Sigmoid colon (tissue), 7 donors: ENCODE measurements around the gene AKR1B1. TPM values are rescaled to one million over a fixed set of nuclear protein-coding genes. Genes with fewer than 3 reads are reported as not detected.

Experiments used
- DNase-seq: peaks from one replicate; pipeline ENCODE4 v3.0.0-alpha.2; 2019
- H3K27ac ChIP-seq, 4 donors: fragments of 200-600 bp; sonication (generic); one replicate each; pipeline ENCODE4 v1.5.1; 2016 to 2019; ENCODE audit warnings: mild to moderate bottlenecking in 1 of 4
- H3K27me3 ChIP-seq, 3 donors: fragments of 200-600 bp; sonication (generic); one replicate each; pipeline ENCODE4 v1.5.1; 2019; ENCODE audit warnings: mild to moderate bottlenecking in 1 of 3
- H3K36me3 ChIP-seq, 4 donors: fragments of 200-600 bp; sonication (generic); one replicate each; pipeline ENCODE4 v1.5.1; 2016 to 2019
- H3K4me1 ChIP-seq, 4 donors: fragments of 200-600 bp; sonication (generic); one replicate each; pipeline ENCODE4 v1.5.1; 2017 to 2019
- H3K4me3 ChIP-seq, 4 donors: fragments of 200-600 bp; sonication (generic); one replicate each; pipeline ENCODE4 v1.5.1; 2017 to 2019; ENCODE audit warnings: mild to moderate bottlenecking in 2 of 4, moderate library complexity in 1 of 4
- H3K9me3 ChIP-seq, 4 donors: fragments of 200-600 bp in 3 of 4; sonication (generic) in 3 of 4; one replicate each; pipeline versions ENCODE4 v1.5.1 to v1.6.1; 2013 to 2019
- EP300 ChIP-seq, 4 donors: sonication (generic); formaldehyde crosslinking; IDR thresholded peaks; one replicate each; pipeline ENCODE4 v1.6.1; 2017; ENCODE audit warnings: antibody characterized with exemption in 4 of 4
- POLR2A ChIP-seq, 2 donors: fragments of 450-650 bp; IDR thresholded peaks; one replicate each; pipeline ENCODE4 v1.6.1; 2016; ENCODE audit warnings: antibody characterized with exemption in 2 of 2, mild to moderate bottlenecking in 2 of 2, moderate library complexity in 2 of 2
- POLR2AphosphoS5 ChIP-seq, 4 donors: sonication (generic); formaldehyde crosslinking; IDR thresholded peaks; one replicate each; pipeline ENCODE4 v1.6.1; 2017; ENCODE audit warnings: antibody characterized with exemption in 4 of 4
- WGBS, 2 donors: extraction: QIAGEN DNeasy Blood & Tissue Kit; methylation state at CpG; one replicate each; pipeline ENCODE4 v1.1.7; 2013; 5-methylcytosine and 5-hydroxymethylcytosine counted together
- intact Hi-C: fragments of 100-400 bp; cut with DNase I; formaldehyde crosslinking; loops from one replicate; pipeline ENCODE4 v1.15.1; 2023
- polyA plus RNA-seq, 3 donors: library from polyadenylated mRNA; stranded (reverse); fragments of 200-250 nt; gene quantifications; one replicate each; pipeline ENCODE4 v1.2.3, GENCODE V29; 2013
- total RNA-seq, 4 donors: library from RNA; depleted of rRNA; stranded (reverse); fragments of >200 nt; gene quantifications; one replicate each; pipeline ENCODE4 v1.1.0, GENCODE V29; 2016
- TF ChIP-seq, protein P1 (sequence below), 4 experiments: fragments of 450-650 bp in 3 of 4; fragments of 200-600 bp in 1 of 4; IDR thresholded peaks; one replicate each; pipeline ENCODE4 v1.5.1; 2016 to 2019; ENCODE audit warnings: antibody characterized with exemption in 4 of 4, mild to moderate bottlenecking in 3 of 4, moderate library complexity in 2 of 4
- donor health status: healthy with polysubstance abuse.
- donor health status: Bipolar disorder and iron deficiency.
- donor health status: healthy.

Gene AKR1B1
- total and polyA plus RNA-seq, 7 donors, result 35.8 to 59.2 (median 46.7) TPM

DNA sequence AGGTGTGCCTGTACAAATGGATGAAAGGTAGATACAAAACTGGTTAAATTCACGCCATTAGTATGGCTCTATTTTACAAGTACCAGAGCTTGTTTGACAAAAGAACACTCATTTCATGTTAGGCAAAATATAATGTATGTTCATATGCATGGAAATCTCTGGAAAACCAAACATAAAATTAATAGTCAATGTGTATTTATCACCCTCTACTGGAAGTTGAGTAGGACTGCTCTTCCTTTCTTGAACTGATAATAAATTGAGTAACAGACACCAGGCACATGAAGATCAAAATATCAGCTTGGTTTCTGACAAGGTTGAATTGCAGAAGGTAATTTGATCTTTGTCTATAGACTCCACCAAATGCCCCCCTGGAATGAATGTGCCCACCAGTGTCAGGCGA, 19.8 kb upstream of the AKR1B1 start:
- WGBS, 2 donors, result 81 to 85% methylated on average over 2 of the region's 2 CpGs
- intact Hi-C loops, result no loop called here
- H3K27ac ChIP-seq, result no peak overlapping the region
- no peaks in the 10 kb centered on the region for H3K4me1 ChIP-seq
- H3K36me3 ChIP-seq, result no peaks in the 10 kb centered on the region
- DNase-seq, result no peak
- TF ChIP-seq POLR2AphosphoS5 (IDR thresholded peaks at IDR 0.05) (no peak), EP300 (IDR thresholded peaks at IDR 0.05) (no peak), POLR2A (IDR thresholded peaks at IDR 0.05) (no peak)
- TF ChIP-seq, protein P1, sequence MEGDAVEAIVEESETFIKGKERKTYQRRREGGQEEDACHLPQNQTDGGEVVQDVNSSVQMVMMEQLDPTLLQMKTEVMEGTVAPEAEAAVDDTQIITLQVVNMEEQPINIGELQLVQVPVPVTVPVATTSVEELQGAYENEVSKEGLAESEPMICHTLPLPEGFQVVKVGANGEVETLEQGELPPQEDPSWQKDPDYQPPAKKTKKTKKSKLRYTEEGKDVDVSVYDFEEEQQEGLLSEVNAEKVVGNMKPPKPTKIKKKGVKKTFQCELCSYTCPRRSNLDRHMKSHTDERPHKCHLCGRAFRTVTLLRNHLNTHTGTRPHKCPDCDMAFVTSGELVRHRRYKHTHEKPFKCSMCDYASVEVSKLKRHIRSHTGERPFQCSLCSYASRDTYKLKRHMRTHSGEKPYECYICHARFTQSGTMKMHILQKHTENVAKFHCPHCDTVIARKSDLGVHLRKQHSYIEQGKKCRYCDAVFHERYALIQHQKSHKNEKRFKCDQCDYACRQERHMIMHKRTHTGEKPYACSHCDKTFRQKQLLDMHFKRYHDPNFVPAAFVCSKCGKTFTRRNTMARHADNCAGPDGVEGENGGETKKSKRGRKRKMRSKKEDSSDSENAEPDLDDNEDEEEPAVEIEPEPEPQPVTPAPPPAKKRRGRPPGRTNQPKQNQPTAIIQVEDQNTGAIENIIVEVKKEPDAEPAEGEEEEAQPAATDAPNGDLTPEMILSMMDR (IDR thresholded peaks at IDR 0.05), result no peak
- H3K4me3 ChIP-seq, result no peak overlapping the region
- peaks cover 0 to 3% (median 0%) of the 10 kb centered on the region in 4 donors for H3K9me3 ChIP-seq
- no peaks in the 10 kb centered on the region for H3K27me3 ChIP-seq

GRCh38 chr7:134477954-134478353, 19.1 kb upstream of the AKR1B1 start:
- peaks cover 0 to 1% (median 0%) of the 10 kb centered on the region in 4 donors for H3K9me3 ChIP-seq
- no peak for DNase-seq
- H3K36me3 ChIP-seq, result no peaks in the 10 kb centered on the region
- no peak overlapping the region for H3K4me3 ChIP-seq
- intact Hi-C loops, result no loop called here
- no peak overlapping the region for H3K27ac ChIP-seq
- H3K27me3 ChIP-seq, result no peaks in the 10 kb centered on the region
- no peak for TF ChIP-seq POLR2A (IDR thresholded peaks at IDR 0.05)
- TF ChIP-seq, protein P1 (IDR thresholded peaks at IDR 0.05), result no peak
- TF ChIP-seq POLR2AphosphoS5 (IDR thresholded peaks at IDR 0.05), result no peak
- TF ChIP-seq EP300 (IDR thresholded peaks at IDR 0.05), result no peak
- H3K4me1 ChIP-seq, result no peaks in the 10 kb centered on the region
- WGBS, 2 donors, result 75 to 78% methylated on average over 2 of the region's 2 CpGs

DNA sequence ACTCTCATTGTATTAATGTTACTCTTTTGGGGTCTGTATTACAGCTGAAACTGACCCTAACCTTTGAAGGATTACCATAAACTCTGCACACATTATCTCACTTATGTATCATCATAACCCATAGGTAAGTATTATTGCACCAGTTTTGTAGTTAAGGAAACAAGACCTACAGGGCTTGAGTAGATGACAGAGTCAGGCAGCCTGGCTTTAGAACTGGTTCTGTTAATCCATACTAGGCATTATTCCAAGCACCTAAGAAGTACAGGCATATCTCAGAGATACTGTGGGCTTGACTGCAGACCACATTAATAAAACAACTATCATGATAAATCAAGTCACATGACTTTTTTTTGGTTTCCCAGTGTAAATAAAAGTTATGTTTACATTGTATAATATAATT, 17.1 kb upstream of the AKR1B1 start:
- no peaks in the 10 kb centered on the region for H3K36me3 ChIP-seq
- H3K4me3 ChIP-seq, result no peak overlapping the region
- no peak for DNase-seq
- H3K4me1 ChIP-seq, result no peaks in the 10 kb centered on the region
- intact Hi-C loops, result no loop called here
- TF ChIP-seq EP300 (IDR thresholded peaks at IDR 0.05), result no peak
- no peak for TF ChIP-seq POLR2AphosphoS5 (IDR thresholded peaks at IDR 0.05)
- TF ChIP-seq, protein P1 (IDR thresholded peaks at IDR 0.05), result no peak
- TF ChIP-seq POLR2A (IDR thresholded peaks at IDR 0.05), result no peak
- no peak overlapping the region for H3K27ac ChIP-seq
- H3K9me3 ChIP-seq, result no peaks in the 10 kb centered on the region
- no peaks in the 10 kb centered on the region for H3K27me3 ChIP-seq

GRCh38 chr7:134474828-134475227, 15.9 kb upstream of the AKR1B1 start:
- Histone ChIP-seq H3K27ac (no peak overlapping the region), H3K9me3 (no peaks in the 10 kb centered on the region), H3K36me3 (no peaks in the 10 kb centered on the region), H3K4me1 (no peaks in the 10 kb centered on the region), H3K4me3 (no peak overlapping the region), H3K27me3 (no peaks in the 10 kb centered on the region)
- 82 to 90% methylated on average over 1 of the region's 1 CpG for WGBS, 2 donors
- intact Hi-C loops, result no loop called here
- DNase-seq, result no peak
- no peak for TF ChIP-seq POLR2A (IDR thresholded peaks at IDR 0.05)
- no peak for TF ChIP-seq EP300 (IDR thresholded peaks at IDR 0.05)
- TF ChIP-seq POLR2AphosphoS5 (IDR thresholded peaks at IDR 0.05), result no peak
- TF ChIP-seq, protein P1 (IDR thresholded peaks at IDR 0.05), result no peak

DNA sequence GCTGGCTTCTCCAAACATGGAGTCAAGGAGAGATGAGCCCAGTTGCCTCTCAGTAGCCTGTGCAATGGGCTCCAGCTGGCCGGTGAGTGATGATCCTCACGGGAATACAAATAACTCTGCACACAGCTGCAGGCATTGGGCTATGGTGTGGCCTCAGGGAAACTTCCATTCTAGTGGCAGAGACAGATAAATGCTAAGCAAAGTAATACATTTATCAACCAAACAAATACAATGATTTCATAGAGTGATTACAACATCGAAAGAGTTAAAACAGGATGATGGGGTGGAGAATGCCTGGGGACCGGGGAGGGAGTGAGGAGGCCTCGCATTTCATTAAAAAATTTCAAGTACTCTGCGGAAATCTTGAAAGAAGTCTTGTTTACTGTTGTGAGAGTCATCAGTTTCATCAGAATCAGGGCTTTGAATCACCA, 15.0 kb upstream of the AKR1B1 start:
- no peak for DNase-seq
- H3K27ac ChIP-seq, result no peak overlapping the region
- no peaks in the 10 kb centered on the region for H3K9me3 ChIP-seq
- no peak for TF ChIP-seq EP300 (IDR thresholded peaks at IDR 0.05)
- intact Hi-C loops, result no loop called here
- WGBS, 2 donors, result 77 to 84% methylated on average over 6 of the region's 6 CpGs
- H3K36me3 ChIP-seq, result no peaks in the 10 kb centered on the region
- H3K4me1 ChIP-seq, result no peaks in the 10 kb centered on the region
- no peak overlapping the region for H3K4me3 ChIP-seq
- no peaks in the 10 kb centered on the region for H3K27me3 ChIP-seq
